HFF-Myc (cell line): ENCODE results near the gene RBM38.
"Not testable (repeated sequence)": the region's sequence is repeated elsewhere in the genome, so short reads cannot be mapped to it uniquely, and the experiment has no call there.

ENCODE experiments used
- DNase-seq: peaks from one replicate; pipeline ENCODE4 v3.0.0-alpha.2; 2011; ENCODE audit warnings: low read depth; ENCODE audit errors: extremely low read depth
- H3K4me3 ChIP-seq: replicated peaks from 2 replicates; pipeline ENCODE4 v1.5.1; 2011; ENCODE audit warnings: low read depth, mild to moderate bottlenecking, control low read depth, low read length
- CTCF ChIP-seq: IDR thresholded peaks from 2 replicates; pipeline ENCODE4 v1.5.1; 2012; ENCODE audit warnings: mild to moderate bottlenecking, low read depth, low read length, control low read depth; ENCODE audit errors: missing control alignments

Gene RBM38

GRCh38 chr20:57414867-57415592, 23.8 kb downstream of the RBM38 start:
- DNase-seq, result no peak
- TF ChIP-seq CTCF, result no peak
- no peak overlapping the region for H3K4me3 ChIP-seq

GRCh38 chr20:57415771-57416170, 24.6 kb downstream of the RBM38 start:
- no peak for TF ChIP-seq CTCF
- H3K4me3 ChIP-seq, result no peak overlapping the region
- DNase-seq, result no peak

- no peak overlapping the region for H3K4me3 ChIP-seq
- no peak for DNase-seq
- no peak for TF ChIP-seq CTCF
Measured at GRCh38 chr20:57416296-57417022, 25.3 kb downstream of the RBM38 start.

- no peak overlapping the region for H3K4me3 ChIP-seq
- TF ChIP-seq CTCF, result no peak
- no peak for DNase-seq
Measured at GRCh38 chr20:57417051-57417689, 26.0 kb downstream of the RBM38 start.

GRCh38 chr20:57417830-57418780, 26.9 kb downstream of the RBM38 start:
- DNase-seq, result no peak
- TF ChIP-seq CTCF, result no peak
- H3K4me3 ChIP-seq, result no peak overlapping the region

- H3K4me3 ChIP-seq, DNase-seq: not testable (repeated sequence)
Measured at GRCh38 chr20:57419479-57419878, 28.3 kb downstream of the RBM38 start.
